ENCODE results near the gene SLC10A3.

The SLC10A3 gene

GRCh38 chrX:154463611-154464220, 26.7 kb downstream of the SLC10A3 start:
- Histone ChIP-seq H3K9ac (ENCODE audit: low read length) (no peak overlapping the region), H3K4me1 (ENCODE audit: control insufficient read depth, insufficient read depth, low read length) (peaks cover 3% of the 10 kb centered on the region; the same call in 1 of the 2 replicates), H3K27ac (ENCODE audit: low read depth, low read length) (no peak overlapping the region), H3K36me3 (ENCODE audit: control insufficient read depth, insufficient read depth, low read length) (peaks cover 68% of the 10 kb centered on the region), H3K9me3 (ENCODE audit: control insufficient read depth, insufficient read depth, low read depth, low read length) (peaks cover 30% of the 10 kb centered on the region; the same call in 1 of the 2 replicates), H3K27me3 (ENCODE audit: control insufficient read depth, insufficient read depth, low read length) (no peaks in the 10 kb centered on the region), H3K4me3 (ENCODE audit: low read depth, low read length) (no peak overlapping the region)

DNA sequence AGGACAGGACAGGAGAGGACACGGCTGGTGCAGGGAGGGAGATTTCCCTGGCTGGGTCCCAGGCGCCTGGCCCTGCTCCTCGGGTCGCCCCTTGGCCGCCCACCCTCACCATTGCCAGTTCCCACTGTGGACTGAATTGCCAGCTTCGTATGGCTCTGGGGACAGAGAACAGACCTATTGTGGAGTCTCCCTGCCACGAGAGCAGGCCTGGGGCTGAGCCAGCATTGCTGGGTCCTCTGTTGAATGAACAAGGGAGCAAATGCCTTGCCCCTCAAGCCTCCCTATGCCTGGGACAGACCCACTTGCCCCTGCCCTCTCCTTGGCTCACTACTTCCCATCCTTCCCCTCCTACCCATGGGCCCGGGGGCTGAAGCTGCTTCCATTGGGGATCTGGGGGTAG, 28.0 kb downstream of the SLC10A3 start:
- Histone ChIP-seq H3K9me3 (ENCODE audit: control insufficient read depth, insufficient read depth, low read depth, low read length) (peaks cover 30% of the 10 kb centered on the region; the same call in 1 of the 2 replicates), H3K4me3 (ENCODE audit: low read depth, low read length) (no peak overlapping the region), H3K27me3 (ENCODE audit: control insufficient read depth, insufficient read depth, low read length) (no peaks in the 10 kb centered on the region), H3K27ac (ENCODE audit: low read depth, low read length) (no peak overlapping the region), H3K4me1 (ENCODE audit: control insufficient read depth, insufficient read depth, low read length) (peaks cover 3% of the 10 kb centered on the region; the same call in 1 of the 2 replicates), H3K36me3 (ENCODE audit: control insufficient read depth, insufficient read depth, low read length) (peaks cover 56% of the 10 kb centered on the region), H3K9ac (ENCODE audit: low read length) (no peak overlapping the region)

GRCh38 chrX:154460326-154460725, 30.1 kb downstream of the SLC10A3 start:
- Histone ChIP-seq H3K27me3 (ENCODE audit: control insufficient read depth, insufficient read depth, low read length) (no peaks in the 10 kb centered on the region), H3K4me3 (ENCODE audit: low read depth, low read length) (no peak overlapping the region), H3K36me3 (ENCODE audit: control insufficient read depth, insufficient read depth, low read length) (peaks cover 38% of the 10 kb centered on the region), H3K27ac (ENCODE audit: low read depth, low read length) (no peak overlapping the region), H3K9me3 (ENCODE audit: control insufficient read depth, insufficient read depth, low read depth, low read length) (peaks cover 25% of the 10 kb centered on the region; the same call in 1 of the 2 replicates), H3K4me1 (ENCODE audit: control insufficient read depth, insufficient read depth, low read length) (peaks cover 3% of the 10 kb centered on the region; the same call in 1 of the 2 replicates), H3K9ac (ENCODE audit: low read length) (peak overlapping the region; percentile 33)

DNA sequence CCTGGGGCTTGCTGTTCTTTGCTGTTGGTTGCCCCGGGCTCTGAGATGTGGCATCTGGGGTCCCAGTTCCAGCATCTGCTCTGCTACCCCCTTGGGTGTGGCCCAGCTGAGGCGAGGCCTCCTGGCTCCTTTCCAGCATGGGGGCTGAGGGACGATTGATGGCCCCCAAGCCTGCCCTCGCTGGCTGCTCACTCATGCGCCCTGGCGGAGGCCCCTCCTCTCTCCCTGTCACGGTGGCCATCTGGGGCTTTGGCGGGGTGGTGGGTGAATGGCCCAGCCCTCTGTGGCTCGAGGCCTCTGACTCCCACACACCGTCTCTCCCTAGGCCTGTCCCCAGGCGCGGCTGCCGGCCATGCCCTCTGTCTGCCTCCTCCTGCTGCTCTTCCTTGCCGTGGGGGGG, 30.6 kb downstream of the SLC10A3 start:
- no peak overlapping the region for H3K27ac ChIP-seq (ENCODE audit: low read depth, low read length)

GRCh38 chrX:154458954-154459778, 31.3 kb downstream of the SLC10A3 start:
- peak overlapping the region; percentile 75 for H3K4me3 ChIP-seq (ENCODE audit: low read depth, low read length)
- peaks cover 24% of the 10 kb centered on the region; the same call in 1 of the 2 replicates for H3K9me3 ChIP-seq (ENCODE audit: control insufficient read depth, insufficient read depth, low read depth, low read length)
- no peaks in the 10 kb centered on the region for H3K27me3 ChIP-seq (ENCODE audit: control insufficient read depth, insufficient read depth, low read length)
- peak overlapping the region; percentile 63 for H3K9ac ChIP-seq (ENCODE audit: low read length)
- H3K4me1 ChIP-seq (ENCODE audit: control insufficient read depth, insufficient read depth, low read length) = peaks cover 3% of the 10 kb centered on the region; the same call in 1 of the 2 replicates
- no peak overlapping the region for H3K27ac ChIP-seq (ENCODE audit: low read depth, low read length)
- H3K36me3 ChIP-seq (ENCODE audit: control insufficient read depth, insufficient read depth, low read length) = peaks cover 28% of the 10 kb centered on the region

More for the DNA sequence above, 30.6 kb downstream of the SLC10A3 start:
- Histone ChIP-seq H3K27me3 (ENCODE audit: control insufficient read depth, insufficient read depth, low read length) (no peaks in the 10 kb centered on the region), H3K4me3 (ENCODE audit: low read depth, low read length) (no peak overlapping the region; the same call in 1 of the 2 replicates), H3K9me3 (ENCODE audit: control insufficient read depth, insufficient read depth, low read depth, low read length) (peaks cover 25% of the 10 kb centered on the region; the same call in 1 of the 2 replicates), H3K9ac (ENCODE audit: low read length) (peak overlapping the region; percentile 33), H3K36me3 (ENCODE audit: control insufficient read depth, insufficient read depth, low read length) (peaks cover 33% of the 10 kb centered on the region), H3K4me1 (ENCODE audit: control insufficient read depth, insufficient read depth, low read length) (peaks cover 3% of the 10 kb centered on the region; the same call in 1 of the 2 replicates)

DNA sequence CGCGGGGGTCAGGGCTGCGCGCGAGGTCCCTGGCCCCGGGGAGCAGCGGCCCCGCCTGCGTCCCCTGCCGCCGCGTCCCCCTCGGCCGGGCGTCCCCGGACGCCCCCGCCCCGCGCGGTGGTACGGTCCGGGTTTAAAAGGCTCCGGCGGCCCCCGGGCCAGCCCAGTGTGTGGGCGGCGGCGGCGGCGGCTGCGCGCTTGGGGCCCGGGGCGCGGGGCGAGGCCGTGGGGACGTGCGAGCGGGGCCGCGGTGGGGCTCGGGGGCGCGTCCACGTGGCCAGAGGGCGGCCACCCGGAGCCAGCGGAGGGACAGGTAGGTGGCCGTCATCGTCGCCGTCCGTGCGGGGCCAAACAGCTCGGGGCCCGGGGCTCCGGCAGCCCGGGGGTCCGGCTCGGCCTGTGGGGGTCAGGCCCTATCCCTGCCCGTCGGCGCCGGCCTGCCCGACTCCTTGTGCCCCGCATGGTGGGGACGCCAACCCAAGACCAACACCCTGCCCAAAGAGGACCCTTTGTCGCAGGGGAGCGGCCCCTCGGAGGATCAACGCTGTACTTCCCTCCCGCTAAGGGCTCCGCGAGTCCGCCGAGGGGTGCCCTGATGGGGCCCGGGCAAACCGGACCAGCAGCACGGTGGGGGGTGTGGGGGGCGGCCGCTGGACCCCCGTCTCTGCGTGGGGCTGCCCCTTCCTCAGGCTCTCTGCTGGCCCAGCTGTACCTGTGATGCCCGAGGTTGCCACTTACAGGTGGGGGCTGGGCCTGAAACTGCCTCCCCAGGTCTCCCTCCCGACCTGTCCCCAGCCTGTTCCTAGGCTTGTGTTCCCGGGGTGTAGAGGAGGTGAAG, 32.1 kb downstream of the SLC10A3 start, which contains the start of gene PLXNA3:
TSS of gene PLXNA3 (plus strand) at position 166 of the 838 bp plus-strand sequence. CDS start 1,903 bp downstream, outside the sequence.
- peak within 1 kb of the TSS; percentile 75 for H3K9ac ChIP-seq (ENCODE audit: low read length)
- peaks cover 24% of the 10 kb centered on the region; the same call in 1 of the 2 replicates for H3K9me3 ChIP-seq (ENCODE audit: control insufficient read depth, insufficient read depth, low read depth, low read length)
- peak within 1 kb of the TSS; percentile 75 for H3K4me3 ChIP-seq (ENCODE audit: low read depth, low read length)
- peaks cover 3% of the 10 kb centered on the region; the same call in 1 of the 2 replicates for H3K4me1 ChIP-seq (ENCODE audit: control insufficient read depth, insufficient read depth, low read length)
- no peaks in the 10 kb centered on the region for H3K27me3 ChIP-seq (ENCODE audit: control insufficient read depth, insufficient read depth, low read length)
- no peak within 1 kb of the TSS for H3K27ac ChIP-seq (ENCODE audit: low read depth, low read length)
- H3K36me3 ChIP-seq (ENCODE audit: control insufficient read depth, insufficient read depth, low read length) = peaks cover 23% of the 10 kb centered on the region

- Histone ChIP-seq H3K4me3 (ENCODE audit: low read depth, low read length) (peak overlapping the region; percentile 51), H3K9me3 (ENCODE audit: control insufficient read depth, insufficient read depth, low read depth, low read length) (peaks cover 24% of the 10 kb centered on the region; the same call in 1 of the 2 replicates), H3K27me3 (ENCODE audit: control insufficient read depth, insufficient read depth, low read length) (no peaks in the 10 kb centered on the region), H3K36me3 (ENCODE audit: control insufficient read depth, insufficient read depth, low read length) (peaks cover 18% of the 10 kb centered on the region), H3K4me1 (ENCODE audit: control insufficient read depth, insufficient read depth, low read length) (peaks cover 3% of the 10 kb centered on the region; the same call in 1 of the 2 replicates), H3K9ac (ENCODE audit: low read length) (peak overlapping the region; percentile 75), H3K27ac (ENCODE audit: low read depth, low read length) (no peak overlapping the region)
Measured at GRCh38 chrX:154457491-154458115, 32.8 kb downstream of the SLC10A3 start.

DNA sequence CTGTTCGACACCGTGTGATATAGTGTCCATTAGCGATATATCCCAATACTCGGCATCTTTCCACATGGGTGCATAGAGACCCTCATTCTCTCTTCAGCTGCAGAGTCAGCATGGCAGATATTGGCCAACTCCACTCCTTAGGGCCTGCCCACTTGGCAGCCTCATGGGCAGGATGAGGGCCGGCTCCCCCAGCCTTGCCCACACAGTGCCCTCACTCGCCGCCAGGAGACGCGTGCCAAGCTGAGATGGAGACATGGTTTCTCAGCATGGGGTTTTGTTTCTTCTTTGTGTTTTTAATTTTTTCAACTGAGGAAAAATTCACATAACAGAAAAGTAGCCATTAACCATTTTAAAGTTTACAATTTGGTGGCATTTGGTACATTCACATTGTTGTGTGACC, 37.6 kb downstream of the SLC10A3 start:
- H3K27me3 ChIP-seq (ENCODE audit: control insufficient read depth, insufficient read depth, low read length) = no peaks in the 10 kb centered on the region
- H3K9me3 ChIP-seq (ENCODE audit: control insufficient read depth, insufficient read depth, low read depth, low read length) = peaks cover 14% of the 10 kb centered on the region; the same call in 1 of the 2 replicates
- no peak overlapping the region for H3K9ac ChIP-seq (ENCODE audit: low read length)
- H3K27ac ChIP-seq (ENCODE audit: low read depth, low read length) = no peak overlapping the region
- H3K4me1 ChIP-seq (ENCODE audit: control insufficient read depth, insufficient read depth, low read length) = no peaks in the 10 kb centered on the region
- H3K36me3 ChIP-seq (ENCODE audit: control insufficient read depth, insufficient read depth, low read length) = peaks cover 35% of the 10 kb centered on the region
- H3K4me3 ChIP-seq (ENCODE audit: low read depth, low read length) = no peak overlapping the region

- Histone ChIP-seq H3K4me1 (ENCODE audit: control insufficient read depth, insufficient read depth, low read length) (no peaks in the 10 kb centered on the region), H3K4me3 (ENCODE audit: low read depth, low read length) (no peak overlapping the region), H3K9me3 (ENCODE audit: control insufficient read depth, insufficient read depth, low read depth, low read length) (peaks cover 24% of the 10 kb centered on the region; the same call in 1 of the 2 replicates), H3K9ac (ENCODE audit: low read length) (no peak overlapping the region), H3K27me3 (ENCODE audit: control insufficient read depth, insufficient read depth, low read length) (no peaks in the 10 kb centered on the region), H3K36me3 (ENCODE audit: control insufficient read depth, insufficient read depth, low read length) (peaks cover 55% of the 10 kb centered on the region), H3K27ac (ENCODE audit: low read depth, low read length) (no peak overlapping the region)
Measured at GRCh38 chrX:154450312-154450711, 40.1 kb downstream of the SLC10A3 start.

- Histone ChIP-seq H3K27me3 (ENCODE audit: control insufficient read depth, insufficient read depth, low read length) (no peaks in the 10 kb centered on the region), H3K4me3 (ENCODE audit: low read depth, low read length) (no peak overlapping the region), H3K36me3 (ENCODE audit: control insufficient read depth, insufficient read depth, low read length) (peaks cover 55% of the 10 kb centered on the region), H3K4me1 (ENCODE audit: control insufficient read depth, insufficient read depth, low read length) (0 out of 2 replicates have a peak, but pooled peaks cover 2% of the 10 kb centered on the region), H3K9me3 (ENCODE audit: control insufficient read depth, insufficient read depth, low read depth, low read length) (peaks cover 29% of the 10 kb centered on the region; the same call in 1 of the 2 replicates), H3K27ac (ENCODE audit: low read depth, low read length) (no peak overlapping the region), H3K9ac (ENCODE audit: low read length) (no peak overlapping the region)
Measured at GRCh38 chrX:154449618-154450017, 40.8 kb downstream of the SLC10A3 start.
